ENCODE results near the gene HOXD13. TPM values are rescaled to one million over a fixed set of nuclear protein-coding genes. Genes with fewer than 3 reads are reported as not detected.
A peak's percentile ranks its signal among the peaks of the same experiment; 100 is the strongest.

HOXD13 gene
- total RNA-seq, 4 donors from 2014 or later = 0.32 TPM; not detected in 3

DNA sequence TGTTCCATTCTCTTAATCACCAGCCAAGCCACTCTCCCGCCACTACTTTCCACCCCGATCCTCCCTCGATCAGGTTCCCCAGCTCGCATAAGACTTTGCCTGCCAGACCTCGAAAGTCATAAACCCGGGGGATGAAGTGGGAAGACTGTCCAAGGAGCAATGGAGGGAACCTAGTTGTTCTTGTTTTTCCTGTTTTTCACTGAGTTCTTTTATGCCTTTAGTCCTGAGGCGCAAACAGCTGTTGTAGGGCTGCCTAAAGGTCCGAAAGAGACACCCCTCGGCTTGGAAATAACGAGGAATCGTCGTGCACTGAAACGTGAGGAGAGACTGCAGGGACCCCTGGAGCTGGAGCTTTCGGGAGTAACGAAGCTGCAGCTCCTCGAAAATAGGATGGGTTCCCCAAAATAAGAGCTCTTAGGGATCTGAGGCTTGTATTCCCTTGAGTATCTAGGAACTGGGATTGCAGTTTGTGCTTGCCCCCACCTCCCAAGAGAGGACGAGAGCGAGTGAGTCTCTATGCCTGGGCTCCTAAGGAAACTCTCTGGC lies 5.4 kb downstream of the HOXD13 start:
- H3K9me3 ChIP-seq = no peaks in the 10 kb centered on the region
- H3K27ac ChIP-seq = no peak overlapping the region
- no peak for DNase-seq
- peak overlapping the region in 2 of 4 donors; percentile 30 to 60 for H3K4me3 ChIP-seq
- TF ChIP-seq POLR2AphosphoS5 (IDR thresholded peaks at IDR 0.05) = no peak
- TF ChIP-seq, protein P1, sequence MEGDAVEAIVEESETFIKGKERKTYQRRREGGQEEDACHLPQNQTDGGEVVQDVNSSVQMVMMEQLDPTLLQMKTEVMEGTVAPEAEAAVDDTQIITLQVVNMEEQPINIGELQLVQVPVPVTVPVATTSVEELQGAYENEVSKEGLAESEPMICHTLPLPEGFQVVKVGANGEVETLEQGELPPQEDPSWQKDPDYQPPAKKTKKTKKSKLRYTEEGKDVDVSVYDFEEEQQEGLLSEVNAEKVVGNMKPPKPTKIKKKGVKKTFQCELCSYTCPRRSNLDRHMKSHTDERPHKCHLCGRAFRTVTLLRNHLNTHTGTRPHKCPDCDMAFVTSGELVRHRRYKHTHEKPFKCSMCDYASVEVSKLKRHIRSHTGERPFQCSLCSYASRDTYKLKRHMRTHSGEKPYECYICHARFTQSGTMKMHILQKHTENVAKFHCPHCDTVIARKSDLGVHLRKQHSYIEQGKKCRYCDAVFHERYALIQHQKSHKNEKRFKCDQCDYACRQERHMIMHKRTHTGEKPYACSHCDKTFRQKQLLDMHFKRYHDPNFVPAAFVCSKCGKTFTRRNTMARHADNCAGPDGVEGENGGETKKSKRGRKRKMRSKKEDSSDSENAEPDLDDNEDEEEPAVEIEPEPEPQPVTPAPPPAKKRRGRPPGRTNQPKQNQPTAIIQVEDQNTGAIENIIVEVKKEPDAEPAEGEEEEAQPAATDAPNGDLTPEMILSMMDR (IDR thresholded peaks at IDR 0.05) = peak in 2 of 5 experiments; percentile 2 to 20
- H3K27me3 ChIP-seq = peaks cover 100% of the 10 kb centered on the region
- intact Hi-C loops (cut with DNase I; ENCODE audit: low total_unique reads) (no loop called here), in situ Hi-C loops (cut with MboI; ENCODE audit: low pct_ligation_motif_present in 1 of 4, low pct_unique_long_range_greater_than_20kb in 1 of 4, low sequenced_read_pairs in 3 of 4) (loop anchor here in 3 of 4 donors (10.0 to 25.0 kb wide), 4 partner anchors 411 to 736 kb away; no protein-coding TSS in a partner anchor)
- H3K36me3 ChIP-seq = no peaks in the 10 kb centered on the region
- H3K4me1 ChIP-seq = peaks cover 8 to 33% (median 26%) of the 10 kb centered on the region in 4 donors
- WGBS, 2 donors (ENCODE audit: low coverage in 1 of 2) = 0 to 4% methylated on average over 6 to 18 of the region's 18 CpGs

DNA sequence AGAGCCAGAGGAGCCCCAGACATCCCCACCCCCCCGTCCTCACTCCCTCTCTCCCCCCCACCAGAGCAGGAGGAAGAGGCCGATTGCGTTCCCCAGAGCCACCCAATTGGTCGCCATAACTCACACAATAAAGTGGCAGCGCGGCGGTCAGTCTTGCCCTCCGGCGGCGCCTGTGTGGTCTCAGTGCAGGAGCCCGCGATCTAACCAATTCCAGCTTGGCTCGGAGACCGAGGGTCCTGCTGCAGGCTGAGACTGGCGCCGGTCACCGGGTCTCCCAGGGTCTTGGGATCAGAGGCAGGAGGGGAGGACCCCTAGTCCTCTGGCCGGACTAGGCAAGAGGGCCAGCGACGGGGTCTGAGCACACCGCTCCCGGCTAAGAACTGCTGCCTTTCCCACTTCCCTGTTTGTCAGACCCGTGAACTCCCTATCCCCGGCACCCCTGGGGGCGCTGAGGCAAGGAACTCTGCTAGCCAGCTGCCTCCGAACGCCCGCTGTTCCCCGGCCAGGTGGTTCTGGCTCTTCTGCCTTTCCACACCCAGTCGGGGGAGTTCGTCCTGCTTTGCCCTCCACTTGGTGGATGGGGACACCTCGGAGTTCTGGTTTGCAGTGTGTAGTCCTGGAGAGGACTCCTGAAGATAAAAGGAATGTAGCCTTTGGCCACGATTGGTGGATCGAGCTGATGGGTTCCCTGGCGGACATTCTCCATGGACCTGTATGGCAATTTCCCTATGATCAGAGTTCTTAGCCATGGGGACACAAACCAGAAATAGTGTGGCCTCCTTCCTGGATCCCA lies 6.0 kb downstream of the HOXD13 start:
- Histone ChIP-seq H3K27ac (no peak overlapping the region), H3K9me3 (no peaks in the 10 kb centered on the region), H3K27me3 (peaks cover 100% of the 10 kb centered on the region), H3K4me3 (no peak overlapping the region), H3K4me1 (peaks cover 2 to 27% (median 20%) of the 10 kb centered on the region in 4 donors), H3K36me3 (no peaks in the 10 kb centered on the region)
- WGBS, 2 donors (ENCODE audit: low coverage in 1 of 2) = 19% methylated on average over 14 of the region's 35 CpGs; no CpG with 5 or more reads in 1 of the 2 donors
- in situ Hi-C loops (cut with MboI; ENCODE audit: low pct_ligation_motif_present in 1 of 4, low pct_unique_long_range_greater_than_20kb in 1 of 4, low sequenced_read_pairs in 3 of 4) (loop anchor here in 3 of 4 donors (10.0 to 25.0 kb wide), 4 partner anchors 411 to 736 kb away; no protein-coding TSS in a partner anchor), intact Hi-C loops (cut with DNase I; ENCODE audit: low total_unique reads) (no loop called here)
- no peak for DNase-seq
- TF ChIP-seq POLR2AphosphoS5 (IDR thresholded peaks at IDR 0.05) (no peak), POLR2A (IDR thresholded peaks at IDR 0.05) (no peak), EP300 (IDR thresholded peaks at IDR 0.05; ENCODE audit: low read depth) (no peak)
- TF ChIP-seq, protein P1 (IDR thresholded peaks at IDR 0.05) = no peak

DNA sequence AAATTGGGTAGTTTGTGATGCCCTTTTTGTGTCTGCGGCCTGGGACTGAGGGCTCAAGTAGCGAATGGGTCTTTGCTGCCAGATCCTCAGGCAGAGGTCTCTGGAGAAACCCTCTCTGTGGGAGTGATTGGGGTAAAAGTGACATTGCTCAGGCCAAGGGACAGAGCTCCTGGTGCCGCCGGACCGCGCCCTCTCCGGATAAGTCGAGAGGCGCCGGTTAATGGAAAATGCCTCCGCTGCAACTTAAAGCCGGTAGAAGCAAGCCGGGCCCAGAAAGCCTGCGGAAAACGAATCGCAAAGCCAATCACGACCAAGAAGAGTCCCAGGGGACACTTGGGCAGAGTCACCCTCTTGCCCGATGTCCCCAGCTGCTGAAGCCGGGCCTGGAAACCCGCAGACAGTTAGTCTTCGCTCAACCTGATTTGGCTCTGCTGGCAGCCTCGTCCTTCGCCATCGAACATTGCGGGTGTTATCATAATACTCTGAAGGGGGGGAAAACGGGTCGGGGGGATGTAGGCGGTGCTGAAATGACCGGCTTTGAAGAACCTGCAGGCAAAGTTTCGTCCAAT lies 6.7 kb downstream of the HOXD13 start:
- Histone ChIP-seq H3K4me3 (no peak overlapping the region), H3K36me3 (no peaks in the 10 kb centered on the region), H3K9me3 (no peaks in the 10 kb centered on the region), H3K27me3 (peaks cover 100% of the 10 kb centered on the region), H3K27ac (no peak overlapping the region), H3K4me1 (peaks cover 0 to 30% (median 23%) of the 10 kb centered on the region in 4 donors)
- intact Hi-C loops (cut with DNase I; ENCODE audit: low total_unique reads) = no loop called here
- in situ Hi-C loops (cut with MboI; ENCODE audit: low pct_ligation_motif_present in 1 of 4, low pct_unique_long_range_greater_than_20kb in 1 of 4, low sequenced_read_pairs in 3 of 4) = loop anchor here in 3 of 4 donors (10.0 to 25.0 kb wide), 4 partner anchors 412 to 737 kb away; no protein-coding TSS in a partner anchor
- no peak for DNase-seq
- 36 to 49% methylated on average over 17 to 30 of the region's 30 CpGs for WGBS, 2 donors (ENCODE audit: low coverage in 1 of 2)
- TF ChIP-seq POLR2A (IDR thresholded peaks at IDR 0.05) = no peak
- no peak for TF ChIP-seq EP300 (IDR thresholded peaks at IDR 0.05; ENCODE audit: low read depth)
- TF ChIP-seq, protein P1 (IDR thresholded peaks at IDR 0.05) = no peak
- no peak for TF ChIP-seq POLR2AphosphoS5 (IDR thresholded peaks at IDR 0.05)
